ENCODE data around the gene RAB4A.

The RAB4A gene

GRCh38 chr1:229270547-229271447, at the start of gene RAB4A:
TSS of gene RAB4A (plus strand) at chr1:229271111. CDS start at chr1:229271340, 229 bp downstream.
- DNase-seq (ENCODE audit: low read depth in 3 of 3): peak; percentile 53 to 58 (median 56)

- DNase-seq (ENCODE audit: low read depth in 3 of 3): no peak
These were observed 48.8 kb upstream of the RAB4A start for GRCh38 chr1:229222081-229222480.

- no peak for DNase-seq (ENCODE audit: low read depth in 3 of 3)
These were observed 47.4 kb upstream of the RAB4A start for GRCh38 chr1:229223498-229223897.

GRCh38 chr1:229224308-229224707, 46.6 kb upstream of the RAB4A start:
- no peak for DNase-seq (ENCODE audit: low read depth in 3 of 3)

- no peak for DNase-seq (ENCODE audit: low read depth in 3 of 3)
These were observed 45.6 kb upstream of the RAB4A start for GRCh38 chr1:229225331-229225782.

- no peak for DNase-seq (ENCODE audit: low read depth in 3 of 3)
These were observed 44.1 kb upstream of the RAB4A start for GRCh38 chr1:229226796-229227195.

GRCh38 chr1:229227298-229227919, 43.5 kb upstream of the RAB4A start:
- DNase-seq (ENCODE audit: low read depth in 3 of 3): peak; percentile 59 to 73 (median 61)

- DNase-seq (ENCODE audit: low read depth in 3 of 3): no peak
These were observed 42.4 kb upstream of the RAB4A start for GRCh38 chr1:229228522-229228921.

- DNase-seq (ENCODE audit: low read depth in 3 of 3): no peak
These were observed 41.7 kb upstream of the RAB4A start for GRCh38 chr1:229229137-229229720.

GRCh38 chr1:229229721-229230139, 41.2 kb upstream of the RAB4A start:
- no peak for DNase-seq (ENCODE audit: low read depth in 3 of 3)

- DNase-seq (ENCODE audit: low read depth in 3 of 3): no peak
These were observed 40.6 kb upstream of the RAB4A start for GRCh38 chr1:229230140-229230892.

- no peak for DNase-seq (ENCODE audit: low read depth in 3 of 3)
These were observed 39.8 kb upstream of the RAB4A start for GRCh38 chr1:229230893-229231753.

GRCh38 chr1:229231754-229232119, 39.2 kb upstream of the RAB4A start:
- no peak for DNase-seq (ENCODE audit: low read depth in 3 of 3)

GRCh38 chr1:229234870-229235472, 35.9 kb upstream of the RAB4A start:
- DNase-seq (ENCODE audit: low read depth in 3 of 3): no peak

- no peak for DNase-seq (ENCODE audit: low read depth in 3 of 3)
These were observed 33.6 kb upstream of the RAB4A start for GRCh38 chr1:229237320-229237719.

- no peak for DNase-seq (ENCODE audit: low read depth in 3 of 3)
These were observed 32.7 kb upstream of the RAB4A start for GRCh38 chr1:229238231-229238630.

GRCh38 chr1:229238674-229239415, 32.1 kb upstream of the RAB4A start:
- DNase-seq (ENCODE audit: low read depth in 3 of 3): no peak

- DNase-seq (ENCODE audit: low read depth in 3 of 3): no peak
These were observed 30.4 kb upstream of the RAB4A start for GRCh38 chr1:229240532-229240931.

GRCh38 chr1:229241390-229241789, 29.5 kb upstream of the RAB4A start:
- DNase-seq (ENCODE audit: low read depth in 3 of 3): no peak

- no peak for DNase-seq (ENCODE audit: low read depth in 3 of 3)
These were observed 27.3 kb upstream of the RAB4A start for GRCh38 chr1:229243638-229244037.
